ENCODE measurements around the gene PRPF39.
A peak's percentile ranks its signal among the peaks of the same experiment; 100 is the strongest.
"Not testable (repeated sequence)": the region's sequence is repeated elsewhere in the genome, so short reads cannot be mapped to it uniquely, and the experiment has no call there.

PRPF39 gene, protein sequence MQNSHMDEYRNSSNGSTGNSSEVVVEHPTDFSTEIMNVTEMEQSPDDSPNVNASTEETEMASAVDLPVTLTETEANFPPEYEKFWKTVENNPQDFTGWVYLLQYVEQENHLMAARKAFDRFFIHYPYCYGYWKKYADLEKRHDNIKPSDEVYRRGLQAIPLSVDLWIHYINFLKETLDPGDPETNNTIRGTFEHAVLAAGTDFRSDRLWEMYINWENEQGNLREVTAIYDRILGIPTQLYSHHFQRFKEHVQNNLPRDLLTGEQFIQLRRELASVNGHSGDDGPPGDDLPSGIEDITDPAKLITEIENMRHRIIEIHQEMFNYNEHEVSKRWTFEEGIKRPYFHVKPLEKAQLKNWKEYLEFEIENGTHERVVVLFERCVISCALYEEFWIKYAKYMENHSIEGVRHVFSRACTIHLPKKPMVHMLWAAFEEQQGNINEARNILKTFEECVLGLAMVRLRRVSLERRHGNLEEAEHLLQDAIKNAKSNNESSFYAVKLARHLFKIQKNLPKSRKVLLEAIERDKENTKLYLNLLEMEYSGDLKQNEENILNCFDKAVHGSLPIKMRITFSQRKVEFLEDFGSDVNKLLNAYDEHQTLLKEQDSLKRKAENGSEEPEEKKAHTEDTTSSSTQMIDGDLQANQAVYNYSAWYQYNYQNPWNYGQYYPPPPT

DNA sequence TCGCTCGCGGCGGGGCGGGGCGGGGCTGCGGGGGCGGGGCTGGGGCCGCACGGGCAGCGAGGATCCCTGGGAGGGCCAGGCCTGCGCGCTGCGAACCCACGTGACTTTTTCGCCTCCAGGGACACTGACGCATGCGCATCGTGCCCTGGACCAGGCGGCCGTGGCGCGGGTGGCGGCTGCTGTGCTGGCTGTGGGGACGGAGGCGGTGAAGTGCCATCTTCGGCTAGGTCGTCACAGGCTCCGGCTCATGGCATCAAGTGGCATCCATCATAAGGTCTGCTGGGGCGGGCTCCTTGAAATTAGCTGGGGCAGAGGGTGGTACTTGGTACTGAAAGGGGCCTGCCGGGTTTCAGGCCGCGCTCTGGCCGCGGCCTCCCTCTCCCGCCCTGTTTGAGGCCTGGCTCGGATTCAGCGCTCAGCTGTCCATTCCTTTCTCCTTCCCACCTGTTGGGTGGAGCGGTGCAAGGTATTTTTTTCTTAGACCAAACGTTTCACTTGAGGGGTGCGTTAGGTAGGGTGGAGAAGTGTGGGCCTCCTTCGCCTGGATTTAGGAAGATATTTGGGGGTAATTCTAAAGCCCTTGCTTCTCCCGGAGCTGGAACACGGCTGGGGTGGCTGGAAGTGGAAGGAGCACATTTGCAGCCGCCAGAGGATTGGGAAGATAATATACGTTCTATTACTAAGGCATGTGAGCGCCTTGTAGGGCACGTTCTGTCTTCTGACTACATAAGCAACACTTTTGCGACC, at the start of gene PRPF39:
PRPF39 (plus strand) TSS at position 141 of the 747 bp plus-strand sequence. CDS start 11,124 bp downstream, outside the sequence.
- DNase-seq = peak; percentile 95

DNA sequence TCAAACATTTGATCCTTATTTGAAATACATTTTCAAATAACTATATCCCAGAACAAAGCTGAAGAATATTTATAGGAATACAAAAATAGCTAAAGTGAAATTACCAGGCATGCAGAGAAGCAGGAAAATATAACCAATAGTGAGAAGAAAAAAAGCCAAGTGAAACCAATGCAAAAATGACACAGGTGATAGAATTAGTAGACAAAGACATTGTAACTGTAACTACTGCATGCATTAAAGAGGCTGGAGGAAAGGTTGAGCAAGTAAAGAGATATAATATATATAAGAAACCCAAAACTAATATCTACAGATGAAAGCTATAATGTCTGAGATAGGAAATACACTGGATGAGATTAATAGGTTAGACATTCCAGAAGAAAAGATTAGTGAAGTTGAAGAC, 49.2 kb upstream of the PRPF39 start:
- DNase-seq = no peak

DNA sequence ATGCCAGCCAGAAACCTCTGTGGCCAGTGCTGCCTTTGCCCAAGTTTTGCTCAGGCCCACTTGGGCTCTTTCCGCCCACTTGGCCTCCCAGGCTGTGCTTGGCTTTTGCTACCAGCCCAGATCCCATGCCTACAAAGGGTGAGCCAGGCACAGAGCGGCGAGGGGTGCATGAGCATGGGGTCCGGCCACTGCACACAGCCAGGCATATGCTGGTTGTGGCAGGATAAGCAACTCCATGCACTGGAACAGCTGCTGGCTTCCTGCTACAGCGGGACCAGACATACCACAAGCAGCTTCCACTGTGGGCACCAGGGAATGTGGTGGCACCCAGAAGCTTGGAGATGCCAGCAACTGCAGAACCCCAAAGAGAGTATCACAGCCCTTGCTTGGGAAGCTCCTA, 45.7 kb upstream of the PRPF39 start:
- DNase-seq = no peak

DNA sequence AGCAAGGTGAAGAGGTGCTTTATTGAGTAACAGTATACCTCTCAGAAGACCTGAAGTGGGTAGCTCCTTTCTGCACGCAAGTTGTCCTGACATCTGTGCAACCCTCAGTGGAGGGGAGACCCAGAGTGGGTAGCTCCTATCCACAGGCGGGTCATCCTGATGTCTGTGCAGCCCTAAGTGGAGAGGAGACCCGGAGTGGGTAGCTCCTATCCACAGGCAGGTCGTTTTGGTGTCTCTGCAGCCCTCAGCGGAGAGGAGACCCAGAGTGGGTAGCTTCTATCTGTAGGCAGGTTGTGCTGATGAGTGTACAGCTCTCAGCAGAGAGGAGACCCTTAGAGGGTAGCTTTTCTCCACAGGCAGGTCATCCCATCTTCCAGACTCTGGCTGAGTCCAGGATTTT, 45.1 kb upstream of the PRPF39 start:
- DNase-seq = no peak

DNA sequence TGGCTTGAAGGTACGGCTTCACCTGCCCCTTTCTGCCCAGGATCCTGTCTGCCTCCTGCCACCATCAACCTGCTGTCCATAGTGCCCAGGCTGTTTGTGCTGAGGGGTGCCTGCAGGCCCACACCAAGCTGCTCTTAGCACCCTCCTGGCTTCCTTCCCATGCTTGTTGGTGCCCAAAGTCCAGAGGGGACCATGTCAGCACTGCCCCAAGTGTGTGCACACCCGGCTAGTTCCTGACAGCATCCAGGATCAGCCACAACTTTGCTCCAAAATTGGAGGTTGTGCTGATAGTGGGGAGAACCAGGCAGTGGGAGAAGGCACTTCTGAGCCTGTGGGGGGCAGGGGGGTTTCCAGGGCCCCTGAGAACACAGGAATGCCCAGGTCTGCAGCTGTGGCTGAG, 44.5 kb upstream of the PRPF39 start:
- DNase-seq = no peak

DNA sequence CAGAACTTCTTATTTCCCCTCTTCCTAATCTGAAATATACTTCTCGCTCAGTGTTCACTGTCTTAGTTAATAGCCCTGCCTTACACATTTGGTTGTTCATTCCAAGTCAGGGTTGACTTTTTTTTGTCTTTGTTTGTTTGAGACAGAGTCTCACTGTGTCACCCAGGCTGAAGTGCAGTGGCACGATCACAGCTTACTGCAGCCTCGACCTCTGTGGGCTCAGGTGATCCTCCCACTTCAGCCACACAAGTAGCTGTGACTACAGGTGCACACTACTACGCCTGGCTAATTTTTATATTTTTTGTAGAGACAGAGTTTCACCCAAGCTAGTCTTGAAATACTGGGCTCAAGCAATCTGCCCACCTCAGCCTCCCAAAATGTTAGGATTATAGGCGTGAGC, 42.3 kb upstream of the PRPF39 start:
- DNase-seq = no peak

DNA sequence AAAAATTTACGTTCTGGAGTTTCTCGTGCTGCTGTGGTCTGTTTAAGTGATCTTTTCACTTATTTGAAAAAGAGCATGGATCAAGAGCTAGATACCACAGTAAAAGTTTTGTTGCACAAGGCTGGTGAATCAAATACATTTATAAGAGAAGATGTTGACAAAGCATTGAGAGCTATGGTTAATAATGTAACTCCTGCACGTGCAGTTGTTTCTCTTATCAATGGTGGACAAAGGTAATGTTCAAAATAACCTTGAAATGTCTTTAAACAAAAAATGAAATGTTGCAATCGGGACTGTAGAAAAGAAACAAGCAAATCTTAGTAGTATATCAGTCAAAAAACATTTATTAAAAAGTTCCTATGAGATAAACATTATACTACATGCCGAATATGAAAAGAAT, 39.3 kb upstream of the PRPF39 start:
- DNase-seq = no peak

DNA sequence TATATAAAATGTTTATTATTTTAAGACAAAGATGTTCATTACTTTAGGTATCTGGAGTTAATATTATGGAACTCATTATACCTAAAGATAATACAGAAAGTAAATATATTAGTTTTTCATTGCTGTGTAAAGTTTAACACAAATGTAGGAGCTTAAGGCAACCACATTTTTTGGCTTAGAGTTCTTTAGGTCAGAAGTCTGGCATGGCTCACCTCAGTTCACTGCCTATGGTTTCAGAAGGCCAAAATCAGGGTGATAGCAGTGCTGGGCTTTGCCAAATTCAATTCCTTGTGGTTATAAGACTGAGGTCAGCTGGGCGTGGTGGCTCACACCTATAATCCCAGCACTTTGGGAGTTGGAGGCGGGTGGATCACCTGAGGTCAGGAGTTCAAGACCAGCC, 35.5 kb upstream of the PRPF39 start:
- no peak for DNase-seq

DNA sequence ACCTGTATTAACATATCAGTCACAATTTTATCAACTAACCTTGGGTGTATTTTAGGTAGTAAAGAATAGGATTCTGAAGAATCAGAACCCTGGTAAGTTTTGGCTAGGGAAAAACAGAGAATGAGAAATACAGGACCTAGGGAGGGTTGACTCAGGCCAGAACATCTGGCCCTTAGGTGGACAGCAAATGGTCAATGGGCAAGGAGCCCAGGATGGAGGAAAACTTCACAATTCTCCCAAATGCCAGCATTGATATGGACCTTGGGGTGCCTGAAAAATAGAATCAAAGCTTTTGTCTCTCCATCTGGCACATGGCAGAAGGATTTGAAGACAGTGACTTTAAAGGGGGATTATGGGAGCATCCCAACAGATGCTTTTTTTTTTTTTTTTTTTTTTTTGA, 32.7 kb upstream of the PRPF39 start:
- no peak for DNase-seq

DNA sequence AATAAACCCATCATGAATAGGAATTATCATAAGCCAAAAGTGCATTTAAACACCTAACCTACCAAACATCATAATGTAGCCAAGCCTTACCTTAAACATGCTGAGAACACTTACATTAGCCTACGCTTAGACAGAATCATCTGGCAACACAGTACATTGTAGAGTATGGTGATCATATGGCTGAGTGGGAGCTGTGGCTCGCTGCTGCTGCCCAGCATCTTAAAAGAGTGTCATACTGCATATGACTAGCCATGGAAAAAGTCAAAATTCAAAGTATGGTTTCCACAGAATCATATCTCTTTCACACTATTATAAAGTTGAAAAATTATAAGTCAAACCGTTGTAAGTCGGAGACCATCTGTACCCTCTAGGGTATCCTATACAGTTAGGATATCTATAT, 32.0 kb upstream of the PRPF39 start:
- no peak for DNase-seq

DNA sequence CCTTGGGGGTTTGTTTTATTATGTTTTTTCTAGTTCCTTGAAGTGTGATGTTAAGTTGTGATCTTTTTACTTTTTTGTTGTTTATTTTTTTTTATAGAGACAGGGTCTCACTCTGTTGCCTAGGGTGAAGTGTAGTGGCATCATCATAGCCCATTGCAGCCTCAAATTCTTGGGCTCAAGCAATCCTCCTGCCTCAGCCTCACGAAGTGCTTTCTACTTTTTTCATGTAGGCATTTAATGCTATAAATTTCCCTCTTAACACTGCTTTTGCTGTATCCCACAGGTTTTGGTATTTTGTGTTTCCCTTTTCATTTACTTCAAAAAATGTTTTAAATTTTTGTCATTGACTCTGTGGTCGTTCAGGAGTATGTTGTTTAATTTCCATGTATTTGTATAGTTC, 26.6 kb upstream of the PRPF39 start:
- DNase-seq = no peak

DNA sequence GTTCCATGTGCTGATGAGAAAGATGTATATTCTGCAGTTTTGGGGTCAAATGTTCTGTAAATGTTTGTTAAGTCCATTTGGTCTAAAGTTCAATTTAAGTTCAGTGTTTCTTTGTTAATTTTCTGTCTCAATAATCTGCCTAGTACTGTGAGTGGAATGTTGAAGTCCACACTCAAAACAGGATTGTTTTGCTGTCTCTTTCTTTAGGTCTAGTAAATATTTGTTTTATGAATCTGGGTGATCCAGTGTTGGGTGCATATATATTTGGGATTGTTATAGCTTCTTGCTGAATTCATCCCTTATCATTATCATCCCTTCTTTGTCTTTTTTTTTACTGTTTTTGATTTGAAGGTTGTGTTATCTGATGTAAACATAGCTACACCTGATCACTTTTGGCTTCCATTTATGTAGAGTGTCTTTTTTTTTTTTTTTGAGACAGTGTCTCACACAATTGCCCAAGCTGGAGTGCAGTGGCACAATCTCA, 26.0 kb upstream of the PRPF39 start:
- DNase-seq = no peak

DNA sequence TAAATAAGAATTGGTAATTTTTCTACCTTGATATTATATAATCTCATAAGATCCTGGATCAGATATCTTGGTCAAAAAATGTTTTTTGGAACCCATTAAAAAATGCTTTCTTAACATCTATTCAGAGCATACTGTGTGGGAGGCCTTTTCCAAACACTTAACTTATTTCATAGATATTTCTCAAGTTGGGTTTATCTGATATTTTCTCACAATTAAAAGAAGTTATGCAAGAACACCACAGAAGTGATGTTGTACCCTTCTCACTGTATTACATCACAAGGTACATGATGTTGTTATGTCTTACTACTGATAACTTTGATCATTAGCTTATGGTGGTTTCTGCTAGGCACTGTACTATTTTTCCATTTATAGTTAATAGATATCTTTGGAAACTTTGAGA, 23.4 kb upstream of the PRPF39 start:
- DNase-seq = no peak

DNA sequence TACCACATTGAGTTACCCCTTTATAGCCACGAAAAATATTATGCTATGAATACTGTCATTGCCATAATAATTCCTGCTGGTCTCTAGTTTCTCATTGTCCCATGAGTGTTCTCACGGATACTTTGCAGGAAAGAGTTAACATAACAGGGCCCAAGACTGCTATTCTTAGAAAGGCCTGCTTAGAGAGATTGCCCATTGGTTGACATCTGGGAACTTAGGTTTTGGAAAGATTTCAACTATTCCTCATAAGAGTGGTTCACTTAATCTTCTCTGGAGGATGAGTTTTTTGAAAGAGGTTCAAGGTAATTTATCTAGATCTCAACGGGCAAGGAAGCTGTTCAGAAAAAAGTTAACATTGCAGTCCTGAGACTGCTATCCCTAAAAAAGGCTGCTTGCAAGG, 18.4 kb upstream of the PRPF39 start:
- DNase-seq = no peak

DNA sequence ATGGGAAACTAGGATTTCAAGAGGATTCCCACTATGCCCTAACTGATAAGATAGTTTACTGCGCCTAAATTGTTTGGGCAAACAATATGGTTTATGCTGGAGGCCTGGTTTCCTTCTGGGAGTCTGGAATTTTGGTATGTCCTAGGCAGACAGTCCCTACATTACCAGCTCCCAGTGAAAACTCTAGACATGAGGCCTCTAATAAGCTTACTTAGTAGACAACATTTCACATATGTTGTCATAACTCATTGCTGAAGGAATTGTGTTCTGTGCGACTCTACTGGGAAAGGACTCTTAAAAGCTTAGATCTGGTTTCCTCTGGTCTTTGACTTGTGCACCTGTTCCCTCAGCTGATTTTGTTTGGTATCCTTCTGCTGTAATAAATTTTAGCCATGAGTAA, 18.0 kb upstream of the PRPF39 start:
- DNase-seq = no peak

DNA sequence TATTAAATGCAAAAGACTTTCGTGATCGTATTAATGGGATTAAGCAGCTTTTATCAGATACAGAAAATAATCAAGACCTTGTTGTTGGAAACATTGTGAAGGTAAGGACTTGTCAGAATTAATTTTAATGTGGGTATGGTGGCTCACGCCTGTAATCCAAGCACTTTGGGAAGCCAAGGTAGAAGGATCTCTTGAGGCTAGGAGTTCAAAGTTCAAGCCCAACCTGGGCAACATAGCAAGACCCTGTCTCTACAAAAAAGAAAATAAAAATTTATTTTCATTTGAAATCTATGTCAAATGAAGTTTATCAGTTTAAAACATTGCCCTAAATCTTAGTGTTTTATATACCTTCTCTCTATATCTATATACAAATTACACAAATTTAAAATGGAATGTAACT, 17.2 kb upstream of the PRPF39 start:
- no peak for DNase-seq

DNA sequence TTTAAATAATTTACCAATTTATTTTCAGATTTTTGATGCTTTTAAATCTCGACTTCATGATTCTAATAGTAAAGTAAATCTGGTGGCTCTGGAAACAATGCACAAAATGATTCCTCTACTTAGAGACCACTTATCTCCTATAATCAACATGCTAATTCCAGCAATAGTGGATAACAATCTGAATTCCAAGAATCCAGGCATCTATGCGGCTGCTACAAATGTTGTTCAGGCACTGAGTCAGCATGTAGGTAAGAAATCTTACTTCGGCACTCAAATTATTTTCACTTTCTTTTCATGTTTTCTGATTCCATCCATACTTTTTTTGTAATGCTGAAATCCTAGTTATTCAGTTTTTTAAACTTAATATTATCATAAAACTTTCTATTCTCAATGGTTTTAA, 15.5 kb upstream of the PRPF39 start:
- DNase-seq = no peak

DNA sequence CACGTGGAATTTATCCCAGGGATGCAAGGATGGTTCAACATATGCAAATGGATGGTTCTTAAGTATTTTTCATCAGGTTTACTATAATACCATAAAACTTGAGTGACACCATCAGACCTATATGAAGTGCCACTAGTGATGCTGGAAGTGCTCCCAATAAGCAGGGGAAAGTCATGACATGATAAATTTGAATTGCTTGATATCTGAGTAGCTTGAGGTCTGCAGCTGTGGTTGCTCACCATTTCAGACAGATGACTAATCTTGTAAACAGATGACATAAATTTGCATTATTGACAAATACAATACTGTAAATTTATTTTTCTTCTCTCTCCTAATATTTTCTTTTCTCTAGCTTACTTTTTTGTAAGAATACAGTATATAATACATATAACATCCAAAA, 13.7 kb upstream of the PRPF39 start:
- DNase-seq = no peak

DNA sequence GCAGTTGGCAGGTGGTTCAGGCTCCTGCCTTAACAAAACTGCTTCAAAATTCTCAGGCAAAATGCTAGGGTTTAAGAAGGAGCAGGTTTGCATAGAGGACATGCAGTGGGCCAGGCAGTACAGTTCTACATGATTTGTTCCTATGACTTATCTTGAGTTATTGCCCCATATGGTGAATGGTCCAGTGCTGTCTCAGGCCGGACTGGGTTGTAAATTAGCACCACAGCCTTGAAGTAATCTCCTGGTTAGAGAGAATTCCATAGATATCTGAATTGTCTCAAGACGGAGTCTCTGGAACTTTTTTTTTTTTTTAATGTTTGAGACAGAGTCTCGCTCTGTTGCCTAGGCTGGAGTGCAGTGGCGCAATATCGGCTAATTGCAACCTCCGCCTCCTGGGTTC, 11.8 kb upstream of the PRPF39 start:
- DNase-seq = no peak

DNA sequence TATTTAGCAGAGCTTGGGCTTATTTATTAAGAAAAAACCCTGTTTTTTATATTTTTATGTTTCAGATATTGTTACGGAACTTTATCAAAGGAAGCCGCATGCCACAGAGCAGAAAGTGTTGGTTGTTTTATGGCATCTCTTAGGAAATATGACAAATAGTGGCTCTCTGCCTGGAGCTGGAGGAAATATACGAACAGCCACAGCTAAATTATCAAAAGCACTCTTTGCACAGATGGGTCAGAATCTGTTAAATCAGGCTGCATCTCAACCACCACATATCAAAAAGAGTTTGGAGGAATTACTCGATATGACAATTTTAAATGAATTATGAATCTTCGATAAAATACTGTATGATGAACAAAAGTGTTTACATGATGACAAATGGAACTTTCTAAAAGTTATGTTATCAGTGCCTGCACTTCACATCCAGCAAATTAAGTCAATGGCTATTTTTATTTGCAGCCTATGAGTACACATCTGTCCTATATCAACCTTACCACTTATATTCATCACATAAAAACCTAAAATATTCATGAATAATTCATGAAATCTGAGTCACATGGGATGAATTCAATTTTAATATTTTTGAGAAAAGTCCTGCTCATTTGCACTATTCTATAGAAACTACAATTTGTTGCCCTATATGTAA, 10.6 kb upstream of the PRPF39 start:
- no peak for DNase-seq

DNA sequence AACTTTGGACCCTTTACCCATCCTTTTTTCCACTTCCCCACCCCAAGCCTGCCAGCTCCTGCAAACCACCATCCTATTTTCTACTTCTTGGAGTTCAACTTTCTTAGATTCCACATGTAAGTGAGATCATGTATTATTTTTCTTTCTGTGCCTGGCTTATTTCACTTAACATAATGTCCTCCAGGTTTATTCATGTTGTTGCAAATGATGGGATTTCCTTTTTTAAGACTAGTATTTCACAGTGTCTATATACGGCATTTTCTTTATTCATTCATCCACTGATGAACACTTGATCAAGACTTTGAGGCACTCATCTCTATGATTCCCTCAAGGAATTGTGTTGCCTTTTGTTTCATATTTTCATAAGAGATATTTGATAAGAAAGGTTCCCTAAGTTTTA, 5.6 kb upstream of the PRPF39 start:
- DNase-seq = no peak

DNA sequence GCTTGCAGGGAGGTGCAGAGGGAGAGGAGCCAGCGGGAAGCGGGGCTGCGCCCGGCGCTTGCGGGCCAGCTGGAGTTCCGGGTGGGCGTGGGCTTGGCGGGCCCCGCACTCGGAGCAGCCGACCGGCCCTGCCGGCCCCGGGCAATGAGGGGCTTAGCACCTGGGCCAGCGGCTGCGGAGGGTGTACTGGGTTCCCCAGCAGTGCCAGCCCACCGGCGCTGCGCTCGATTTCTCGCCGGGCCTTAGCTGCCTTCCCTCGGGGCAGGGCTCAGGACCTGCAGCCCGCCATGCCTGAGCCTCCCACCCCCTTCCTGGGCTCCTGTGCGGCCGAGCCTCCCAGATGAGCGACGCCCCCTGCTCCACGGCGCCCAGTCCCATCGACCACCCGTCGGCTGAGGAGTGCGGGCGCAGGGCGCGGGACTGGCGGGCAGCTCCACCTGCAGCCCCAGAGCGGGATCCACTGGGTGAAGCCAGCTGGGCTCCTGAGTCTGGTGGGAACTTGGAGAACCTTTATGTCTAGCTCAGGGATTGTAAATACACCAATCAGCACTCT, 3.4 kb upstream of the PRPF39 start:
- not testable (repeated sequence) for DNase-seq

DNA sequence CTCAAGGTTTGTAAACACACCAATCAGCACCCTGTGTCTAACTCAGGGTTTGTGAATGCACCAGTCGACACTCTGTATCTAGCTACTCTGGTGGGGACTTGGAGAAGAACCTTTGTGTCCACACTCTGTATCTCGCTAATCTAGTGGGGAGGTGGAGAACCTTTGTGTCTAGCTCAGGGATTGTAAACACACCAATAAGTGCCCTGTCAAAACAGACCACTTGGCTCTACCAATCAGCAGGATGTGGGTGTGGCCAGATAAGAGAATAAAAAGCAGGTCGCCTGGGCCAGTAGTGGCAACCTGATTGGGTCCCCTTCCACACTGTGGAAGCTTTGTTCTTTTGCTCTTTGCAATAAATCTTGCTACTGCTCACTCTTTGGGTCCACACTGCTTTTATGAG, 2.8 kb upstream of the PRPF39 start:
- not testable (repeated sequence) for DNase-seq

Measured in stimulated activated CD4-positive, alpha-beta T cell treated with anti-CD3 and anti-CD28 coated beads, Interleukin-12 subunit alpha, Interleukin-12 subunit beta, amount 100 ng/mL, for 4 hours (primary cell).